GM12878 (cell line): Measurements from ENCODE around the gene CYS1. TPM values are rescaled to one million over a fixed set of nuclear protein-coding genes. Genes with fewer than 3 reads are reported as not detected.

Source experiments
- ATAC-seq: fragments of 200-7000 bp; cut with Tn5 transposase; 3 replicates; pipeline ENCODE4 v1.9.1; 2020; ENCODE audit warnings: mild to moderate bottlenecking, moderate library complexity
- BruUV-seq: library from RNA; stranded (reverse); fragments of 400-500 nt; replicated peaks from 2 replicates; lab custom pipeline; 2021; lab: Mats Ljungman, UMichigan
- CTCF ChIA-PET: fragments of 300-600 bp; sonication (Branson Sonifier 250); formaldehyde crosslinking; extraction: SDS; loops from one replicate; lab custom pipeline; 2021; ENCODE audit warnings: inconsistent platforms; lab: Yijun Ruan, JAX
- POLR2A ChIA-PET: fragments of 350-600 bp; formaldehyde crosslinking; extraction: SDS; loops from one replicate; lab custom pipeline; 2021; ENCODE audit warnings: inconsistent platforms; lab: Charles Lee
- RAD21 ChIA-PET: fragments of 300-600 bp; sonication (Branson Sonifier 250); formaldehyde crosslinking; loops from one replicate; lab custom pipeline; 2023; ENCODE audit warnings: antibody characterized with exemption; ENCODE audit not compliant: unreplicated experiment; lab: Charles Lee
- SMC1A ChIA-PET: fragments of 300-600 bp; sonication (Branson Sonifier 250); formaldehyde crosslinking; loops from one replicate; lab custom pipeline; 2023; ENCODE audit not compliant: unreplicated experiment, uncharacterized antibody; lab: Charles Lee
- DNase-seq: peaks from one replicate; pipeline ENCODE4 v3.0.0-alpha.2; 2011; ENCODE audit warnings: low read depth, low spot score
- FAIRE-seq: peaks from 3 replicates; lab custom pipeline; 2011; peaks lifted over from hg19 to GRCh38; lab: Jason Lieb, UNC
- H2AFZ ChIP-seq: 2 replicates; pipeline ENCODE4 v1.6.0; 2011; ENCODE audit warnings: low read depth, low read length, control low read depth; ENCODE audit not compliant: control insufficient read depth
- H3K27ac ChIP-seq: 2 replicates; pipeline ENCODE4 v1.5.1; 2011; ENCODE audit warnings: control low read depth; ENCODE audit not compliant: control insufficient read depth, insufficient read depth
- H3K27me3 ChIP-seq, 2 experiments: replicated peaks in 1 of 2; 2 replicates each; pipeline versions ENCODE4 v1.6.0 to v1.6.1; 2011; ENCODE audit warnings: low read length in 1 of 2; ENCODE audit not compliant: control insufficient read depth in 2 of 2, insufficient read depth in 2 of 2
- H3K36me3 ChIP-seq, 2 experiments: 2 replicates each; pipeline ENCODE4 v1.5.1; 2011; ENCODE audit warnings: low read length in 1 of 2; ENCODE audit not compliant: control insufficient read depth in 2 of 2, insufficient read depth in 2 of 2
- H3K4me1 ChIP-seq: 2 replicates; pipeline ENCODE4 v1.6.1; 2011; ENCODE audit warnings: mild to moderate bottlenecking, low read length, moderate library complexity, mixed read lengths; ENCODE audit not compliant: control insufficient read depth, insufficient read depth
- H3K4me2 ChIP-seq: 2 replicates; pipeline ENCODE4 v1.6.0; 2011; ENCODE audit warnings: control low read depth; ENCODE audit not compliant: control insufficient read depth, insufficient read depth
- H3K4me3 ChIP-seq: fragments of 200-600 bp; sonication (generic); 2 replicates; pipeline ENCODE4 v1.5.1; 2016
- H3K79me2 ChIP-seq: 2 replicates; pipeline ENCODE4 v1.6.0; 2011; ENCODE audit warnings: low read length; ENCODE audit not compliant: control insufficient read depth, insufficient read depth
- H3K9ac ChIP-seq: 2 replicates; pipeline ENCODE4 v1.8.0; 2011; ENCODE audit warnings: low read length, control low read depth, mixed read lengths; ENCODE audit not compliant: control insufficient read depth, insufficient read depth
- H3K9me3 ChIP-seq: replicated peaks from 3 replicates; pipeline ENCODE4 v1.5.1; 2011; ENCODE audit warnings: mild to moderate bottlenecking, low read length; ENCODE audit not compliant: control insufficient read depth, insufficient read depth
- H4K20me1 ChIP-seq: 2 replicates; pipeline ENCODE4 v1.6.0; 2011; ENCODE audit not compliant: control insufficient read depth, insufficient read depth
- IKZF2 ChIP-seq, 2 experiments: fragments of 450-650 bp; IDR thresholded peaks; 2 replicates each; pipeline ENCODE4 v1.6.1; 2017; ENCODE audit warnings: mild to moderate bottlenecking in 2 of 2, moderate library complexity in 2 of 2
- IRF3 ChIP-seq: fragments of 450-650 bp; IDR thresholded peaks from 2 replicates; pipeline ENCODE4 v1.6.1; 2014; ENCODE audit warnings: mild to moderate bottlenecking
- NFIC ChIP-seq: IDR thresholded peaks from 2 replicates; pipeline ENCODE4 v1.6.1; 2012; ENCODE audit warnings: low read depth, mild to moderate bottlenecking, inconsistent platforms, low read length, moderate library complexity
- ZSCAN29 ChIP-seq: fragments of 450-650 bp; IDR thresholded peaks from 2 replicates; pipeline ENCODE4 v1.6.1; 2017; ENCODE audit warnings: mild to moderate bottlenecking, moderate library complexity
- WGBS: methylation state at CpG from one replicate; pipeline ENCODE4 v1.1.6; 2016; ENCODE audit warnings: low lambda C conversion rate; ENCODE audit not compliant: insufficient replicate concordance, insufficient coverage; ENCODE audit errors: missing lambda C conversion rate; 5-methylcytosine and 5-hydroxymethylcytosine counted together
- in situ Hi-C: fragments of 300-500 bp; cut with MboI; formaldehyde crosslinking; loops from 9 replicates; pipeline ENCODE4 v1.14.3; 2018; ENCODE audit warnings: mixed read lengths
- intact Hi-C: fragments of 100-400 bp; cut with micrococcal nuclease; formaldehyde crosslinking; loops from one replicate; pipeline ENCODE4 v1.14.2; 2022; ENCODE audit not compliant: unreplicated experiment
- polyA plus RNA-seq, 11 experiments: library from polyadenylated mRNA; depleted of rRNA in 4 of 11; unstranded in 6 of 11; stranded (reverse) in 5 of 11; fragments of >200 nt; fragmentation: Nextera tagmentation in 4 of 11; fragmentation: Illumina TruSeq in 1 of 11; extraction: Ambion mirVana in 4 of 11; extraction: Trizol in 1 of 11; gene quantifications; 1 replicate in 1 of 11; 2 replicates in 10 of 11; pipeline versions ENCODE4 v1.2.1 to v1.2.3, GENCODE V29; 2011 to 2016; ENCODE audit warnings: inconsistent platforms in 2 of 11, missing spikeins in 2 of 11, low read depth in 1 of 11
- total RNA-seq, 4 experiments: library from RNA; depleted of rRNA in 3 of 4; stranded (reverse); fragments of >200 nt in 3 of 4; fragmentation: Illumina TruSeq in 1 of 4; extraction: Trizol in 1 of 4; gene quantifications; 2 replicates each; pipeline versions ENCODE4 v1.2.1 to v1.2.3, GENCODE V29; 2013 to 2021

CYS1 gene
- total and polyA plus RNA-seq, 10 of the 15 experiments (the other 5 are each of a cell fraction or from before 2014, with no cell fraction given), result 0.35 to 6.4 (median 2.5) TPM

GRCh38 chr2:10078704-10079265, 1.4 kb downstream of the CYS1 start:
- intact Hi-C loops, result no loop called here
- RAD21 ChIA-PET, result interaction anchor here (0.8 to 13.2 kb wide), 11 partner anchors 12 to 369 kb away, joined by 3 to 216 read pairs (median 6); partner anchors contain the start of genes ODC1 and RRM2
- DNase-seq, result no peak
- no peak for FAIRE-seq
- TF ChIP-seq IKZF2 (IDR thresholded peaks at IDR 0.05) (0 out of 4 replicates have a peak, but pooled peaks of 1 of the 2 experiments have one; percentile 5), ZSCAN29 (no peak), IRF3 (no peak), NFIC (no peak)
- SMC1A ChIA-PET, result interaction anchor here (0.6 to 13.9 kb wide), 13 partner anchors 10 to 366 kb away, joined by 3 to 236 read pairs (median 4); no protein-coding TSS in a partner anchor
- POLR2A ChIA-PET, result interaction anchor here (0.6 to 5.8 kb wide), 8 partner anchors 12 to 370 kb away, joined by 3 to 73 read pairs (median 4); partner anchors contain the start of gene ODC1
- in situ Hi-C loops, result loop anchor here (5.0 kb wide), 1 partner anchor 359 kb away; no protein-coding TSS in a partner anchor
- H3K4me1 ChIP-seq, result peaks cover 44% of the 10 kb centered on the region
- CTCF ChIA-PET, result interaction anchor here (0.8 to 22.8 kb wide), 13 partner anchors 11 to 368 kb away, joined by 3 to 983 read pairs (median 4); no protein-coding TSS in a partner anchor
- H3K27me3 ChIP-seq, result no peaks in the 10 kb centered on the region
- peak overlapping the region; percentile 4; the same call in 1 of the 2 replicates for H3K27ac ChIP-seq
- peak overlapping the region; percentile 57 for H3K4me3 ChIP-seq
- H3K9me3 ChIP-seq, result no peaks in the 10 kb centered on the region
- H2AFZ ChIP-seq, result no peak overlapping the region; the same call in 1 of the 2 replicates
- peak; percentile 0; the same call in 1 of the 3 replicates for ATAC-seq
- H3K79me2 ChIP-seq, result no peaks in the 10 kb centered on the region; the same call in 1 of the 2 replicates
- no peaks in the 10 kb centered on the region for H4K20me1 ChIP-seq
- BruUV-seq, result no TSS peak
- no peaks in the 10 kb centered on the region for H3K36me3 ChIP-seq
- H3K4me2 ChIP-seq, result peak overlapping the region; percentile 66
- WGBS, result 30% methylated on average over 12 of the region's 12 CpGs
- H3K9ac ChIP-seq, result peak overlapping the region; percentile 47
